ENCODE data around the gene HSFX3. TPM values are rescaled to one million over a fixed set of nuclear protein-coding genes. Genes with fewer than 3 reads are reported as not detected.
A peak's percentile ranks its signal among the peaks of the same experiment; 100 is the strongest.

HSFX3 gene
- total RNA-seq, 1 experiment from 2014 or later = not detected

DNA sequence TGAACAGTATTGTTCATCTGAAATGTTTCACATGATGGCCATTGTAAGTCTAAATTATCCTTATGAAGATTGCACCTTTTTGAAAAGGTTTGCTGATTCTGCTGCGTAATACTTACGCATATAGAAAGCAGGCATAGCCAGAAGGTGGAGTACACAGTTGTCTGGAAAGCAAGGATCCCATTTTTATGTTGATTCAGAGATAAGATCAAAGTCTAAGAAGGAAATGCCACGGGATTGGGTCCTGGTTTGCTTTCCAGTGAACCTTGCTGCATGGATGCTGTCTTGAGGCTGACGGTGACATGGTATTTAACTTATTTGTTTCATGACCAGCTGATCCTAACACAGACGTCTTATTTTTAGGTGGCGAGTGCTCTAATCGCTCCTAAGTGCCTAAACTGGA, 22.0 kb upstream of the HSFX3 start:
- Histone ChIP-seq H3K79me2 (ENCODE audit: insufficient read depth, low read length) (no peaks in the 10 kb centered on the region), H3K18ac (ENCODE audit: insufficient read length, low read depth, low read length) (no peak overlapping the region), H3K9me3 (ENCODE audit: control insufficient read depth, low read depth, low read length) (peaks cover 48% of the 10 kb centered on the region), H3K4ac (ENCODE audit: low read depth, low read length) (no peak overlapping the region), H3K23ac (ENCODE audit: insufficient read length, low read depth, low read length) (no peak overlapping the region), H3K27ac (ENCODE audit: insufficient read length, low read depth, low read length) (no peak overlapping the region), H3K4me1 (ENCODE audit: insufficient read depth, low read length) (no peaks in the 10 kb centered on the region), H4K91ac (ENCODE audit: insufficient read length, low read depth, low read length) (no peak overlapping the region), H2AFZ (ENCODE audit: low read length) (no peak overlapping the region), H2BK120ac (ENCODE audit: low read depth, low read length, poor library complexity, severe bottlenecking) (no peak overlapping the region), H2BK15ac (ENCODE audit: low read depth, low read length) (no peak overlapping the region), H3K56ac (ENCODE audit: insufficient read length, low read depth, low read length) (no peak overlapping the region), H3K27me3 (ENCODE audit: insufficient read depth, low read length) (no peaks in the 10 kb centered on the region), H2BK5ac (ENCODE audit: insufficient read length, low read length) (no peak overlapping the region), H2AK5ac (ENCODE audit: insufficient read length, low read length) (no peak overlapping the region), H4K8ac (replicated peaks; ENCODE audit: insufficient read length, low read depth, low read length) (no peak overlapping the region), H3K23me2 (ENCODE audit: insufficient read length, low read depth, low read length, poor library complexity, severe bottlenecking) (no peaks in the 10 kb centered on the region), H2BK12ac (ENCODE audit: insufficient read length, low read depth, low read length) (no peak overlapping the region), H3K14ac (ENCODE audit: insufficient read depth, low read length) (no peak overlapping the region), H3K9ac (ENCODE audit: extremely low read depth, insufficient read length, low read length) (no peak overlapping the region), H3T11ph (ENCODE audit: low read length) (no peak overlapping the region), H2BK20ac (ENCODE audit: low read depth, low read length, poor library complexity, severe bottlenecking) (no peak overlapping the region), H4K5ac (ENCODE audit: insufficient read length, low read depth, low read length) (no peak overlapping the region), H4K20me1 (ENCODE audit: control insufficient read depth, insufficient read depth, insufficient read length) (no peaks in the 10 kb centered on the region), H3K4me2 (ENCODE audit: insufficient read depth, insufficient read length, low read length) (no peak overlapping the region), H3K79me1 (ENCODE audit: insufficient read depth, low read depth, low read length, poor library complexity, severe bottlenecking) (no peaks in the 10 kb centered on the region)
- WGBS (ENCODE audit: extremely low coverage, insufficient read length, low lambda C conversion rate) = no CpG with 5 or more reads among the region's 7 CpGs
- Mint-ChIP-seq H3K9me3 (peaks cover 42 to 45% of the 10 kb centered on the region in 2 experiments), H3K4me3 (no peak overlapping the region), H3K27me3 (ENCODE audit: low read depth) (no peaks in the 10 kb centered on the region), H3K36me3 (ENCODE audit: insufficient read depth in 1 of 3, low read depth in 3 of 3) (no peaks in the 10 kb centered on the region; a peak in 1 of 7 replicates), H3K4me1 (peaks cover 16 to 30% of the 10 kb centered on the region in 2 experiments), H3K27ac (peak overlapping the region in 1 of 3 experiments; percentile 27; a peak in 2 of 7 replicates)
- DNase-seq = no peak
- TF ChIP-seq, protein P1, sequence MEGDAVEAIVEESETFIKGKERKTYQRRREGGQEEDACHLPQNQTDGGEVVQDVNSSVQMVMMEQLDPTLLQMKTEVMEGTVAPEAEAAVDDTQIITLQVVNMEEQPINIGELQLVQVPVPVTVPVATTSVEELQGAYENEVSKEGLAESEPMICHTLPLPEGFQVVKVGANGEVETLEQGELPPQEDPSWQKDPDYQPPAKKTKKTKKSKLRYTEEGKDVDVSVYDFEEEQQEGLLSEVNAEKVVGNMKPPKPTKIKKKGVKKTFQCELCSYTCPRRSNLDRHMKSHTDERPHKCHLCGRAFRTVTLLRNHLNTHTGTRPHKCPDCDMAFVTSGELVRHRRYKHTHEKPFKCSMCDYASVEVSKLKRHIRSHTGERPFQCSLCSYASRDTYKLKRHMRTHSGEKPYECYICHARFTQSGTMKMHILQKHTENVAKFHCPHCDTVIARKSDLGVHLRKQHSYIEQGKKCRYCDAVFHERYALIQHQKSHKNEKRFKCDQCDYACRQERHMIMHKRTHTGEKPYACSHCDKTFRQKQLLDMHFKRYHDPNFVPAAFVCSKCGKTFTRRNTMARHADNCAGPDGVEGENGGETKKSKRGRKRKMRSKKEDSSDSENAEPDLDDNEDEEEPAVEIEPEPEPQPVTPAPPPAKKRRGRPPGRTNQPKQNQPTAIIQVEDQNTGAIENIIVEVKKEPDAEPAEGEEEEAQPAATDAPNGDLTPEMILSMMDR (conservative IDR thresholded peaks at IDR 0.05) = no peak

Data from H9 (cell line).